H1 (cell line): Measurements from ENCODE around the gene PNO1. TPM values are rescaled to one million over a fixed set of nuclear protein-coding genes. Genes with fewer than 3 reads are reported as not detected.

Experiments used
- CTCF ChIA-PET: fragments of 300-600 bp; sonication (Branson Sonifier 250); formaldehyde crosslinking; loops from one replicate; lab custom pipeline; 2021; ENCODE audit not compliant: partially characterized antibody; lab: Charles Lee
- POLR2A ChIA-PET: fragments of 300-600 bp; sonication (Branson Sonifier 250); formaldehyde crosslinking; loops from one replicate; lab custom pipeline; 2021; ENCODE audit warnings: inconsistent platforms; ENCODE audit not compliant: partially characterized antibody; lab: Charles Lee
- DNase-seq, 2 experiments: peaks; one replicate each; pipeline versions ENCODE4 v3.0.0 to v3.0.0-alpha.2; 2010 to 2022; ENCODE audit warnings: low spot score in 2 of 2, low read depth in 1 of 2, mixed read lengths in 1 of 2
- FAIRE-seq: peaks from 2 replicates; lab custom pipeline; 2011; peaks lifted over from hg19 to GRCh38; lab: Jason Lieb, UNC
- H2AFZ ChIP-seq: 2 replicates; pipeline ENCODE4 v1.8.1; 2012; ENCODE audit warnings: low read length, inconsistent platforms
- H2AK5ac ChIP-seq: 2 replicates; pipeline ENCODE4 v1.6.1; 2013; ENCODE audit warnings: low read depth, low read length
- H2BK120ac ChIP-seq: replicated peaks from 2 replicates; pipeline ENCODE3; 2013; ENCODE audit warnings: low read depth, low read length, inconsistent platforms
- H2BK12ac ChIP-seq: 2 replicates; pipeline ENCODE4 v1.6.1; 2013; ENCODE audit warnings: low read depth, low read length
- H2BK15ac ChIP-seq: 2 replicates; pipeline ENCODE4 v1.6.1; 2013; ENCODE audit warnings: low read length
- H2BK20ac ChIP-seq: 2 replicates; pipeline ENCODE4 v1.6.1; 2013; ENCODE audit warnings: low read length
- H2BK5ac ChIP-seq: 2 replicates; pipeline ENCODE4 v1.6.1; 2013; ENCODE audit warnings: low read depth, low read length
- H3K14ac ChIP-seq: 2 replicates; pipeline ENCODE4 v1.6.1; 2013; ENCODE audit warnings: inconsistent platforms; ENCODE audit not compliant: insufficient read length
- H3K18ac ChIP-seq: 2 replicates; pipeline ENCODE4 v1.6.1; 2013; ENCODE audit warnings: low read length; ENCODE audit errors: extremely low read depth
- H3K23ac ChIP-seq: 2 replicates; pipeline ENCODE4 v1.6.1; 2013; ENCODE audit warnings: inconsistent platforms; ENCODE audit not compliant: insufficient read length
- H3K23me2 ChIP-seq: 2 replicates; pipeline ENCODE4 v1.6.1; 2013; ENCODE audit warnings: low read depth, low read length
- H3K27ac ChIP-seq: 2 replicates; pipeline ENCODE4 v1.6.1; 2011; ENCODE audit warnings: low read depth, low read length, inconsistent platforms
- H3K27me3 ChIP-seq, 4 experiments: replicated peaks in 1 of 4; 1 replicate in 1 of 4; 2 replicates in 3 of 4; pipeline versions ENCODE4 v1.6.1 to v1.8.1; 2011 to 2013; ENCODE audit warnings: low read length in 3 of 4, mild to moderate bottlenecking in 3 of 4, inconsistent platforms in 2 of 4, mixed read lengths in 2 of 4, moderate library complexity in 1 of 4; ENCODE audit not compliant: control insufficient read depth in 3 of 4, insufficient read depth in 3 of 4; ENCODE audit errors: extremely low read depth in 1 of 4
- H3K36me3 ChIP-seq, 4 experiments: 2 replicates each; pipeline versions ENCODE4 v1.6.1 to v1.8.1; 2011 to 2013; ENCODE audit warnings: mild to moderate bottlenecking in 4 of 4, low read length in 3 of 4, moderate library complexity in 2 of 4, control low read depth in 1 of 4, inconsistent platforms in 1 of 4; ENCODE audit not compliant: insufficient read depth in 4 of 4, control insufficient read depth in 2 of 4
- H3K4ac ChIP-seq: replicated peaks from 2 replicates; pipeline ENCODE3; 2013; ENCODE audit warnings: low read length, low read depth, mixed read lengths, inconsistent platforms; ENCODE audit not compliant: insufficient read length
- H3K4me1 ChIP-seq, 4 experiments: replicated peaks in 1 of 4; 1 replicate in 1 of 4; 2 replicates in 3 of 4; pipeline versions ENCODE4 v1.6.1 to v1.8.1; 2011 to 2013; ENCODE audit warnings: low read length in 3 of 4, inconsistent platforms in 2 of 4, mixed read lengths in 1 of 4; ENCODE audit not compliant: insufficient read depth in 4 of 4, control insufficient read depth in 3 of 4
- H3K4me2 ChIP-seq, 2 experiments: 2 replicates each; pipeline versions ENCODE4 v1.6.1 to v1.8.1; 2011 to 2013; ENCODE audit warnings: low read depth in 2 of 2, low read length in 2 of 2, control low read depth in 1 of 2, inconsistent platforms in 1 of 2, mild to moderate bottlenecking in 1 of 2; ENCODE audit not compliant: insufficient read depth in 1 of 2
- H3K4me3 ChIP-seq, 4 experiments: fragments of 200-600, 300-600 bp in 1 of 4; sonication (generic), shearing (Covaris generic), sonication (Bioruptor Twin) in 1 of 4; 2 replicates each; pipeline versions ENCODE4 v1.5.1 to v1.8.1; 2011 to 2016; ENCODE audit warnings: low read length in 4 of 4, low read depth in 3 of 4, control low read depth in 2 of 4, inconsistent platforms in 2 of 4, mild to moderate bottlenecking in 2 of 4, mixed read lengths in 1 of 4, moderate library complexity in 1 of 4; ENCODE audit not compliant: insufficient read depth in 2 of 4; ENCODE audit errors: extremely low read depth in 1 of 4
- H3K56ac ChIP-seq: replicated peaks from 2 replicates; pipeline ENCODE3; 2013; ENCODE audit warnings: low read depth, mild to moderate bottlenecking, mixed read lengths, low read length, inconsistent platforms; ENCODE audit not compliant: insufficient read length
- H3K79me1 ChIP-seq: 2 replicates; pipeline ENCODE4 v1.6.1; 2013; ENCODE audit warnings: low read depth, low read length, control low read depth
- H3K79me2 ChIP-seq, 2 experiments: 2 replicates each; pipeline versions ENCODE4 v1.6.1 to v1.8.1; 2012 to 2013; ENCODE audit warnings: low read length in 2 of 2, mild to moderate bottlenecking in 2 of 2, inconsistent platforms in 1 of 2; ENCODE audit not compliant: insufficient read depth in 2 of 2, control insufficient read depth in 1 of 2
- H3K9ac ChIP-seq, 4 experiments: replicated peaks in 1 of 4; 1 replicate in 1 of 4; 2 replicates in 3 of 4; pipeline versions ENCODE4 v1.6.1 to v1.8.1; 2011 to 2013; ENCODE audit warnings: low read depth in 3 of 4, low read length in 3 of 4, control low read depth in 2 of 4, mild to moderate bottlenecking in 2 of 4, moderate library complexity in 2 of 4, inconsistent platforms in 1 of 4; ENCODE audit errors: extremely low read depth in 1 of 4
- H3K9me3 ChIP-seq, 2 experiments: 2 replicates each; pipeline versions ENCODE4 v1.6.1 to v1.8.1; 2012 to 2013; ENCODE audit warnings: mild to moderate bottlenecking in 2 of 2, moderate library complexity in 2 of 2, control low read depth in 1 of 2, inconsistent platforms in 1 of 2, low read depth in 1 of 2, low read length in 1 of 2, mixed read lengths in 1 of 2; ENCODE audit not compliant: insufficient read depth in 2 of 2
- H4K20me1 ChIP-seq, 2 experiments: replicated peaks in 1 of 2; 2 replicates each; pipeline versions ENCODE3 to v1.8.1; 2011 to 2013; ENCODE audit warnings: inconsistent platforms in 2 of 2, low read length in 2 of 2, mild to moderate bottlenecking in 1 of 2; ENCODE audit not compliant: insufficient read depth in 2 of 2, control insufficient read depth in 1 of 2
- H4K5ac ChIP-seq: 2 replicates; pipeline ENCODE4 v1.6.1; 2013; ENCODE audit warnings: low read length, low read depth, mixed read lengths, inconsistent platforms; ENCODE audit not compliant: insufficient read length
- H4K8ac ChIP-seq: 2 replicates; pipeline ENCODE4 v1.8.0; 2013; ENCODE audit warnings: mild to moderate bottlenecking, moderate library complexity, low read length, inconsistent platforms; ENCODE audit not compliant: insufficient read depth; ENCODE audit errors: extremely low read depth
- H4K91ac ChIP-seq: replicated peaks from 2 replicates; pipeline ENCODE3; 2013; ENCODE audit warnings: low read length, mixed read lengths, inconsistent platforms; ENCODE audit not compliant: insufficient read length
- CBX8 ChIP-seq: fragments of 300-800, 300-1000 bp; sonication (generic); IDR thresholded peaks from 2 replicates; pipeline ENCODE4 v1.7.1; 2016; ENCODE audit warnings: low read depth, low read length, borderline replicate concordance
- CHD2 ChIP-seq: IDR thresholded peaks from 2 replicates; pipeline ENCODE4 v1.6.1; 2012; ENCODE audit warnings: low read length, improper control_type of control experiment
- EP300 ChIP-seq, 2 experiments: IDR thresholded peaks; 1 replicate in 1 of 2; 2 replicates in 1 of 2; pipeline ENCODE4 v1.6.1; 2011 to 2012; ENCODE audit warnings: low read depth in 2 of 2, low read length in 2 of 2, mild to moderate bottlenecking in 2 of 2, borderline replicate concordance in 1 of 2, inconsistent platforms in 1 of 2, moderate library complexity in 1 of 2
- GTF2F1 ChIP-seq: IDR thresholded peaks from 2 replicates; pipeline ENCODE4 v1.6.1; 2012; ENCODE audit warnings: low read depth, low read length, improper control_type of control experiment, borderline replicate concordance
- RBBP5 ChIP-seq: IDR thresholded peaks from 2 replicates; pipeline ENCODE4 v1.7.1; 2012; ENCODE audit warnings: low read depth, mild to moderate bottlenecking, inconsistent platforms, low read length, moderate library complexity, borderline replicate concordance
- RFX5 ChIP-seq: IDR thresholded peaks from 2 replicates; pipeline ENCODE4 v1.6.1; 2011; ENCODE audit warnings: low read depth, low read length, improper control_type of control experiment, borderline replicate concordance
- RXRA ChIP-seq: IDR thresholded peaks from 2 replicates; pipeline ENCODE4 v1.6.1; 2011; ENCODE audit warnings: low read depth, mild to moderate bottlenecking, low read length, moderate library complexity; ENCODE audit not compliant: insufficient read depth
- SIN3A ChIP-seq, 2 experiments: IDR thresholded peaks in 1 of 2; conservative IDR thresholded peaks in 1 of 2; 2 replicates each; pipeline ENCODE4 v1.6.1; 2011 to 2012; ENCODE audit warnings: low read length in 2 of 2, improper control_type of control experiment in 1 of 2, low read depth in 1 of 2, mild to moderate bottlenecking in 1 of 2
- SIX5 ChIP-seq: IDR thresholded peaks from 2 replicates; pipeline ENCODE4 v1.6.1; 2011; ENCODE audit warnings: mild to moderate bottlenecking, low read depth, low read length
- SRF ChIP-seq: IDR thresholded peaks from 2 replicates; pipeline ENCODE4 v1.6.1; 2011; ENCODE audit warnings: mild to moderate bottlenecking, low read depth, low read length, moderate library complexity
- SUZ12 ChIP-seq: fragments of 200-600 bp; sonication (generic); IDR thresholded peaks from 2 replicates; pipeline ENCODE4 v1.6.1; 2012; ENCODE audit warnings: mild to moderate bottlenecking, inconsistent platforms, low read length, moderate library complexity, mixed read lengths
- YY1 ChIP-seq: IDR thresholded peaks from 2 replicates; pipeline ENCODE4 v1.6.1; 2011; ENCODE audit warnings: low read depth, mild to moderate bottlenecking, low read length
- ZNF274 ChIP-seq: IDR thresholded peaks from 2 replicates; pipeline ENCODE4 v1.7.0; 2012; ENCODE audit warnings: low read length, borderline replicate concordance; ENCODE audit errors: extremely low read depth
- WGBS, 2 experiments: shearing (Covaris generic) in 1 of 2; methylation state at CpG; one replicate each; pipeline versions ENCODE4 v1.1.6 to v1.1.7; 2013 to 2015; ENCODE audit warnings: low lambda C conversion rate in 2 of 2, mixed read lengths in 2 of 2, inconsistent platforms in 1 of 2, low coverage in 1 of 2, missing lambda C conversion rate in 1 of 2; ENCODE audit not compliant: insufficient replicate concordance in 2 of 2, insufficient coverage in 1 of 2, insufficient read length in 1 of 2; ENCODE audit errors: extremely low coverage in 1 of 2, missing lambda C conversion rate in 1 of 2; 5-methylcytosine and 5-hydroxymethylcytosine counted together
- polyA plus RNA-seq, 7 experiments: library from polyadenylated mRNA; depleted of rRNA in 3 of 7; stranded (reverse) in 5 of 7; unstranded in 2 of 7; fragments of >200 nt in 5 of 7; fragments of 200-250 nt in 2 of 7; gene quantifications; 1 replicate in 5 of 7; 2 replicates in 1 of 7; 4 replicates in 1 of 7; pipeline versions ENCODE4 v1.2.1 to v1.2.3, GENCODE V29; 2011 to 2013; ENCODE audit warnings: missing spikeins in 2 of 7, mixed read lengths in 2 of 7
- total RNA-seq: library from RNA; stranded (reverse); fragmentation: NEBNext Ultra II Directional; extraction: Animal tissue kit (Norgen Biotek cat#: 25700); gene quantifications from 2 replicates; pipeline ENCODE4 v1.2.1, GENCODE V29; 2021

Gene PNO1
- total and polyA plus RNA-seq, 2 of the 8 experiments (the other 6 are each of a cell fraction or from before 2014, with no cell fraction given): 18.6 to 33.2 TPM

GRCh38 chr2:68182902-68183301 is 25.2 kb downstream of the PNO1 start:
- H3K27ac ChIP-seq: no peak overlapping the region
- H3K9ac ChIP-seq: no peak overlapping the region
- H4K5ac ChIP-seq: no peak overlapping the region
- no peak overlapping the region for H2BK12ac ChIP-seq
- H2BK20ac ChIP-seq: no peak overlapping the region
- POLR2A ChIA-PET: no interaction called here
- no peak overlapping the region for H3K4ac ChIP-seq
- H2BK120ac ChIP-seq: no peak overlapping the region
- no peak overlapping the region for H2BK15ac ChIP-seq
- H2AFZ ChIP-seq: no peak overlapping the region
- DNase-seq: no peak
- H3K4me1 ChIP-seq: no peaks in the 10 kb centered on the region; a peak in 1 of 7 replicates
- FAIRE-seq: no peak
- H3K18ac ChIP-seq: no peak overlapping the region
- H3K23ac ChIP-seq: no peak overlapping the region
- H3K36me3 ChIP-seq: peaks cover 0 to 26% (median 4%) of the 10 kb centered on the region in 4 experiments; a peak in 6 of 8 replicates
- H3K4me3 ChIP-seq: no peak overlapping the region
- no peak overlapping the region for H3K56ac ChIP-seq
- no peak overlapping the region for H2BK5ac ChIP-seq
- H3K14ac ChIP-seq: no peak overlapping the region
- no peak overlapping the region for H4K8ac ChIP-seq
- no peak overlapping the region for H2AK5ac ChIP-seq
- peaks cover 1 to 2% of the 10 kb centered on the region in 2 experiments for H4K20me1 ChIP-seq
- CTCF ChIA-PET: interaction anchor here (1.2 to 4.2 kb wide), 5 partner anchors 7 to 107 kb away, joined by 5 to 19 read pairs (median 7); no protein-coding TSS in a partner anchor
- no peaks in the 10 kb centered on the region; a peak in 1 of 4 replicates for H3K79me2 ChIP-seq
- H4K91ac ChIP-seq: no peak overlapping the region
- H3K27me3 ChIP-seq: no peaks in the 10 kb centered on the region
- no peak overlapping the region for H3K4me2 ChIP-seq
- no peaks in the 10 kb centered on the region for H3K23me2 ChIP-seq
- WGBS, 2 experiments: 88% methylated on average over 1 of the region's 1 CpG; no CpG with 5 or more reads in 1 of the 2 experiments
- TF ChIP-seq SRF (no peak), RFX5 (no peak), SIX5 (no peak), RBBP5 (no peak), ZNF274 (no peak), RXRA (no peak), SIN3A (conservative IDR thresholded peaks at IDR 0.05 in 1 of 2, IDR thresholded peaks at IDR 0.05 in 1 of 2; ENCODE audit: low read depth in 1 of 2, low read length in 2 of 2) (no peak), CBX8 (no peak), SUZ12 (no peak), YY1 (no peak), EP300 (IDR thresholded peaks at IDR 0.05; ENCODE audit: borderline replicate concordance in 1 of 2, low read depth in 2 of 2, low read length in 2 of 2) (no peak), CHD2 (no peak), GTF2F1 (no peak)
- H3K9me3 ChIP-seq: no peaks in the 10 kb centered on the region
- H3K79me1 ChIP-seq: no peaks in the 10 kb centered on the region
